SK-N-SH (cell line): Measurements from ENCODE around the gene PIK3CG. TPM values are rescaled to one million over a fixed set of nuclear protein-coding genes. Genes with fewer than 3 reads are reported as not detected.

Source experiments
- CTCF ChIA-PET: fragments of 300-600, 350-600 bp; formaldehyde crosslinking; extraction: SDS; loops from one replicate; lab custom pipeline; 2021; lab: Yijun Ruan, JAX
- POLR2A ChIA-PET: fragments of 350-600 bp; sonication (Branson Sonifier 250); formaldehyde crosslinking; extraction: SDS; loops from one replicate; lab custom pipeline; 2020; ENCODE audit warnings: antibody characterized with exemption, inconsistent platforms; lab: Yijun Ruan, JAX
- DNase-seq: peaks from one replicate; pipeline ENCODE4 v3.0.0; 2012
- H2AFZ ChIP-seq: fragments of 200-600 bp; sonication (generic); 2 replicates; pipeline ENCODE4 v1.8.1; 2016; ENCODE audit warnings: antibody characterized with exemption, mild to moderate bottlenecking, low read depth
- H3F3A ChIP-seq: fragments of 200-600 bp; sonication (generic); replicated peaks from 2 replicates; pipeline ENCODE3; 2016; ENCODE audit warnings: antibody characterized with exemption, mild to moderate bottlenecking; ENCODE audit not compliant: insufficient read depth
- H3K27ac ChIP-seq, 2 experiments: fragments of 200-500 bp in 1 of 2; fragments of 200-600 bp in 1 of 2; sonication (Bioruptor generic) in 1 of 2; sonication (generic), shearing (Covaris generic) in 1 of 2; 2 replicates each; pipeline versions ENCODE4 v1.5.1 to v1.6.1; 2014 to 2016; ENCODE audit warnings: low read depth in 2 of 2, inconsistent platforms in 1 of 2, low read length in 1 of 2, mild to moderate bottlenecking in 1 of 2, mixed read lengths in 1 of 2
- H3K27me3 ChIP-seq: fragments of 200-600 bp; sonication (generic), shearing (Covaris generic); 2 replicates; pipeline ENCODE4 v1.6.1; 2016; ENCODE audit warnings: mixed run types; ENCODE audit not compliant: insufficient read depth
- H3K36me3 ChIP-seq, 2 experiments: fragments of 200-500 bp in 1 of 2; fragments of 200-600 bp in 1 of 2; sonication (Bioruptor generic) in 1 of 2; sonication (generic) in 1 of 2; replicated peaks in 1 of 2; 2 replicates each; pipeline versions ENCODE3 to v1.5.1; 2014 to 2016; ENCODE audit warnings: low read length in 1 of 2, mild to moderate bottlenecking in 1 of 2; ENCODE audit not compliant: insufficient read depth in 2 of 2, control insufficient read depth in 1 of 2
- H3K4me1 ChIP-seq, 2 experiments: fragments of 200-500 bp in 1 of 2; fragments of 200-600 bp in 1 of 2; sonication (Bioruptor generic) in 1 of 2; sonication (generic), shearing (Covaris generic) in 1 of 2; 2 replicates each; pipeline versions ENCODE4 v1.5.1 to v1.6.1; 2014 to 2016; ENCODE audit warnings: low read depth in 1 of 2, low read length in 1 of 2, mixed run types in 1 of 2; ENCODE audit not compliant: insufficient read depth in 2 of 2, control insufficient read depth in 1 of 2
- H3K4me2 ChIP-seq: fragments of 200-600 bp; sonication (generic), shearing (Covaris generic); 2 replicates; pipeline ENCODE4 v1.6.1; 2017; ENCODE audit warnings: mixed run types
- H3K4me3 ChIP-seq, 2 experiments: fragments of 200-500 bp in 1 of 2; fragments of 200-600 bp in 1 of 2; sonication (Bioruptor generic) in 1 of 2; sonication (generic), shearing (Covaris generic) in 1 of 2; 2 replicates each; pipeline versions ENCODE4 v1.5.1 to v1.8.1; 2014 to 2016; ENCODE audit warnings: low read depth in 2 of 2, inconsistent platforms in 1 of 2, low read length in 1 of 2, mild to moderate bottlenecking in 1 of 2, mixed read lengths in 1 of 2, moderate library complexity in 1 of 2
- H3K79me2 ChIP-seq: fragments of 200-600 bp; sonication (generic); 2 replicates; pipeline ENCODE4 v1.8.1; 2017; ENCODE audit warnings: mild to moderate bottlenecking; ENCODE audit not compliant: insufficient read depth
- H3K9ac ChIP-seq: fragments of 200-600 bp; sonication (generic); 2 replicates; pipeline ENCODE4 v1.6.1; 2017; ENCODE audit warnings: mixed run types
- H3K9me2 ChIP-seq: fragments of 200-600 bp; sonication (generic); 2 replicates; pipeline ENCODE4 v1.6.1; 2017; ENCODE audit warnings: mixed run types
- H3K9me3 ChIP-seq: fragments of 200-600 bp; sonication (generic); 2 replicates; pipeline ENCODE4 v1.6.1; 2017; ENCODE audit warnings: mixed run types, mild to moderate bottlenecking, moderate library complexity
- H4K20me1 ChIP-seq: fragments of 200-600 bp; sonication (generic); 2 replicates; pipeline ENCODE4 v1.6.1; 2017; ENCODE audit warnings: mild to moderate bottlenecking, mixed run types; ENCODE audit not compliant: insufficient read depth
- CHD2 ChIP-seq: fragments of 150-350 bp; IDR thresholded peaks from 2 replicates; pipeline ENCODE4 v1.6.1; 2018; ENCODE audit warnings: low read length; ENCODE audit not compliant: partially characterized antibody
- ELF1 ChIP-seq: IDR thresholded peaks from 2 replicates; pipeline ENCODE4 v1.4.0; 2012
- FOXM1 ChIP-seq: IDR thresholded peaks from 2 replicates; pipeline ENCODE4 v1.4.0; 2012; ENCODE audit warnings: low read depth, mild to moderate bottlenecking
- GABPA ChIP-seq: IDR thresholded peaks from 2 replicates; pipeline ENCODE4 v1.4.0; 2012; ENCODE audit warnings: low read depth, mild to moderate bottlenecking
- GATA2 ChIP-seq: sonication (generic); formaldehyde crosslinking; IDR thresholded peaks from 2 replicates; pipeline ENCODE4 v1.5.0; 2020; ENCODE audit warnings: mild to moderate bottlenecking, missing genetic modification reagents
- MEF2A ChIP-seq: IDR thresholded peaks from 2 replicates; pipeline ENCODE4 v1.4.0; 2012; ENCODE audit warnings: low read depth, borderline replicate concordance
- NRF1 ChIP-seq: IDR thresholded peaks from 2 replicates; pipeline ENCODE4 v1.6.1; 2012; ENCODE audit warnings: low read depth, mild to moderate bottlenecking, low read length
- POLR2AphosphoS5 ChIP-seq: IDR thresholded peaks from 2 replicates; pipeline ENCODE4 v1.6.1; 2012; ENCODE audit warnings: low read depth, low read length
- RCOR1 ChIP-seq: fragments of 150-350 bp; IDR thresholded peaks from 2 replicates; pipeline ENCODE4 v1.6.1; 2017; ENCODE audit warnings: antibody characterized with exemption, low read length
- RXRA ChIP-seq: IDR thresholded peaks from 2 replicates; pipeline ENCODE4 v1.4.0; 2012; ENCODE audit warnings: low read depth, mild to moderate bottlenecking, borderline replicate concordance
- SMC3 ChIP-seq: IDR thresholded peaks from 2 replicates; pipeline ENCODE4 v1.6.1; 2012; ENCODE audit warnings: low read depth, low read length, improper control_type of control experiment
- TAF1 ChIP-seq: IDR thresholded peaks from 2 replicates; pipeline ENCODE4 v1.6.1; 2012; ENCODE audit warnings: low read depth, mild to moderate bottlenecking, low read length, moderate library complexity, borderline replicate concordance
- YY1 ChIP-seq: IDR thresholded peaks from 2 replicates; pipeline ENCODE4 v1.4.0; 2012; ENCODE audit warnings: low read depth, mild to moderate bottlenecking
- WGBS: methylation state at CpG from one replicate; pipeline ENCODE4 v1.1.6; 2017; ENCODE audit warnings: low lambda C conversion rate; 5-methylcytosine and 5-hydroxymethylcytosine counted together
- polyA plus RNA-seq, 3 experiments: library from polyadenylated mRNA; depleted of rRNA; stranded (reverse); fragments of >200 nt; gene quantifications; 2 replicates each; pipeline ENCODE4 v1.2.3, GENCODE V29; 2012
- TF ChIP-seq, protein P1 (sequence below): IDR thresholded peaks from 2 replicates; pipeline ENCODE4 v1.6.1; 2012; ENCODE audit warnings: mild to moderate bottlenecking, low read depth, low read length, moderate library complexity
- TF ChIP-seq, protein P2 (sequence below): fragments of 150-350 bp; IDR thresholded peaks from 2 replicates; pipeline ENCODE4 v1.6.1; 2016; ENCODE audit warnings: mild to moderate bottlenecking, low read depth, low read length
- TF ChIP-seq, protein P3 (sequence below): IDR thresholded peaks from 2 replicates; pipeline ENCODE4 v1.4.0; 2012; ENCODE audit warnings: low read depth, borderline replicate concordance

The PIK3CG gene
- polyA plus RNA-seq, 1 of the 3 experiments (the other 2 are of a cell fraction): not detected

DNA sequence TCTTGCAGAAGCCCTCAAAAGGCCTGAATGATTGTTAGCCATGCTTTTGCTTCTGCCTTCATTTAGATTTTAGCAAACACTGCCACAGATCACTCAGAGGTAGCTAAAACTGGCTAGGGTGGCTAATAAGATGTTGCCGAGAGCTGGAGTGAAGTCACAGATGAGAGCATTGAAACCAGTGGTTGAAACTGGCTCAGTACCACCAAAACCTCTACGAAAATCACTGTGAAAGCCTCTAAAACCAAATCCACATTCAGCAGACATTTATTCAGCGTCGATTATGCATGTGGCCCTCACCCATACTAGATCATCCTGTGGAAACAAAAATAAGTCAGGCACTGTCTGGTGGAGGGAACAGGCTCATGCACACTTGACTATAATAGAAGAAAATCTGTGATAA lies 50.8 kb downstream of the PIK3CG start:
- Histone ChIP-seq H3K4me2 (no peak overlapping the region), H3K9me3 (no peaks in the 10 kb centered on the region), H2AFZ (no peak overlapping the region), H3F3A (no peaks in the 10 kb centered on the region), H3K79me2 (no peaks in the 10 kb centered on the region), H3K9ac (no peak overlapping the region), H3K9me2 (no peaks in the 10 kb centered on the region), H4K20me1 (no peaks in the 10 kb centered on the region), H3K27me3 (no peaks in the 10 kb centered on the region; the same call in 1 of the 2 replicates), H3K36me3 (no peaks in the 10 kb centered on the region), H3K4me1 (no peaks in the 10 kb centered on the region), H3K4me3 (no peak overlapping the region), H3K27ac (no peak overlapping the region)
- 52% methylated on average over 4 of the region's 4 CpGs for WGBS
- CTCF ChIA-PET: interaction anchor here (0.8 to 1.2 kb wide), 2 partner anchors 44 to 234 kb away, joined by 3 to 4 read pairs; no protein-coding TSS in a partner anchor
- no peak for TF ChIP-seq GATA2 (CRISPR knock-in tag)
- no peak for TF ChIP-seq YY1
- TF ChIP-seq, protein P1, sequence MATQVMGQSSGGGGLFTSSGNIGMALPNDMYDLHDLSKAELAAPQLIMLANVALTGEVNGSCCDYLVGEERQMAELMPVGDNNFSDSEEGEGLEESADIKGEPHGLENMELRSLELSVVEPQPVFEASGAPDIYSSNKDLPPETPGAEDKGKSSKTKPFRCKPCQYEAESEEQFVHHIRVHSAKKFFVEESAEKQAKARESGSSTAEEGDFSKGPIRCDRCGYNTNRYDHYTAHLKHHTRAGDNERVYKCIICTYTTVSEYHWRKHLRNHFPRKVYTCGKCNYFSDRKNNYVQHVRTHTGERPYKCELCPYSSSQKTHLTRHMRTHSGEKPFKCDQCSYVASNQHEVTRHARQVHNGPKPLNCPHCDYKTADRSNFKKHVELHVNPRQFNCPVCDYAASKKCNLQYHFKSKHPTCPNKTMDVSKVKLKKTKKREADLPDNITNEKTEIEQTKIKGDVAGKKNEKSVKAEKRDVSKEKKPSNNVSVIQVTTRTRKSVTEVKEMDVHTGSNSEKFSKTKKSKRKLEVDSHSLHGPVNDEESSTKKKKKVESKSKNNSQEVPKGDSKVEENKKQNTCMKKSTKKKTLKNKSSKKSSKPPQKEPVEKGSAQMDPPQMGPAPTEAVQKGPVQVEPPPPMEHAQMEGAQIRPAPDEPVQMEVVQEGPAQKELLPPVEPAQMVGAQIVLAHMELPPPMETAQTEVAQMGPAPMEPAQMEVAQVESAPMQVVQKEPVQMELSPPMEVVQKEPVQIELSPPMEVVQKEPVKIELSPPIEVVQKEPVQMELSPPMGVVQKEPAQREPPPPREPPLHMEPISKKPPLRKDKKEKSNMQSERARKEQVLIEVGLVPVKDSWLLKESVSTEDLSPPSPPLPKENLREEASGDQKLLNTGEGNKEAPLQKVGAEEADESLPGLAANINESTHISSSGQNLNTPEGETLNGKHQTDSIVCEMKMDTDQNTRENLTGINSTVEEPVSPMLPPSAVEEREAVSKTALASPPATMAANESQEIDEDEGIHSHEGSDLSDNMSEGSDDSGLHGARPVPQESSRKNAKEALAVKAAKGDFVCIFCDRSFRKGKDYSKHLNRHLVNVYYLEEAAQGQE: no peak
- TF ChIP-seq MEF2A: no peak
- no peak for TF ChIP-seq ELF1
- TF ChIP-seq TAF1: no peak
- TF ChIP-seq RCOR1: no peak
- DNase-seq: no peak
- POLR2A ChIA-PET: no interaction called here

DNA sequence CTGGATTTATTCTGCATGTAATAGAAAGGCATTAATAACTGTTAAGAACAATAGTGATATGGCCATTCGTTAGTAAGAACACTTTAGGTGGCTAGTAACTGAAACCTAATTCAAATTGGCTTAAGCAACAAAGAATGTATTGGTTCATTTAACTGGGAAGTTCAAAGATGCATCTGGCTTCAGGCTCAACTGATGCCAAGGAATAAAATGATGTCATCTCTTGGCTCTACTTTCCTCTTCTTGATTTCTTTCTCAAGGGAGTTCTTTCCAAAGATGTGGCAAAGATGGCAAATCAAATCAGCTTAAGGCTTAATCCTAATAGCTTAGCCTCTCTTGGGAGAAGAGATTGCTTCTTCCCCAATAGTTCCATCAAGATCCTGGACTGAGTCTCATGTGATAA lies 51.6 kb downstream of the PIK3CG start:
- Histone ChIP-seq H2AFZ (no peak overlapping the region), H3K9ac (no peak overlapping the region), H3K4me1 (no peaks in the 10 kb centered on the region), H3K27ac (no peak overlapping the region), H3K27me3 (no peaks in the 10 kb centered on the region; the same call in 1 of the 2 replicates), H3K36me3 (no peaks in the 10 kb centered on the region), H4K20me1 (no peaks in the 10 kb centered on the region), H3F3A (no peaks in the 10 kb centered on the region), H3K9me2 (no peaks in the 10 kb centered on the region), H3K79me2 (no peaks in the 10 kb centered on the region), H3K4me2 (no peak overlapping the region), H3K9me3 (no peaks in the 10 kb centered on the region), H3K4me3 (no peak overlapping the region)
- DNase-seq: no peak
- TF ChIP-seq POLR2AphosphoS5 (no peak), FOXM1 (no peak), RXRA (no peak), CHD2 (no peak), GABPA (no peak), SMC3 (no peak), NRF1 (no peak)
- TF ChIP-seq, protein P2, sequence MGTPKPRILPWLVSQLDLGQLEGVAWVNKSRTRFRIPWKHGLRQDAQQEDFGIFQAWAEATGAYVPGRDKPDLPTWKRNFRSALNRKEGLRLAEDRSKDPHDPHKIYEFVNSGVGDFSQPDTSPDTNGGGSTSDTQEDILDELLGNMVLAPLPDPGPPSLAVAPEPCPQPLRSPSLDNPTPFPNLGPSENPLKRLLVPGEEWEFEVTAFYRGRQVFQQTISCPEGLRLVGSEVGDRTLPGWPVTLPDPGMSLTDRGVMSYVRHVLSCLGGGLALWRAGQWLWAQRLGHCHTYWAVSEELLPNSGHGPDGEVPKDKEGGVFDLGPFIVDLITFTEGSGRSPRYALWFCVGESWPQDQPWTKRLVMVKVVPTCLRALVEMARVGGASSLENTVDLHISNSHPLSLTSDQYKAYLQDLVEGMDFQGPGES: no peak
- TF ChIP-seq, protein P3, sequence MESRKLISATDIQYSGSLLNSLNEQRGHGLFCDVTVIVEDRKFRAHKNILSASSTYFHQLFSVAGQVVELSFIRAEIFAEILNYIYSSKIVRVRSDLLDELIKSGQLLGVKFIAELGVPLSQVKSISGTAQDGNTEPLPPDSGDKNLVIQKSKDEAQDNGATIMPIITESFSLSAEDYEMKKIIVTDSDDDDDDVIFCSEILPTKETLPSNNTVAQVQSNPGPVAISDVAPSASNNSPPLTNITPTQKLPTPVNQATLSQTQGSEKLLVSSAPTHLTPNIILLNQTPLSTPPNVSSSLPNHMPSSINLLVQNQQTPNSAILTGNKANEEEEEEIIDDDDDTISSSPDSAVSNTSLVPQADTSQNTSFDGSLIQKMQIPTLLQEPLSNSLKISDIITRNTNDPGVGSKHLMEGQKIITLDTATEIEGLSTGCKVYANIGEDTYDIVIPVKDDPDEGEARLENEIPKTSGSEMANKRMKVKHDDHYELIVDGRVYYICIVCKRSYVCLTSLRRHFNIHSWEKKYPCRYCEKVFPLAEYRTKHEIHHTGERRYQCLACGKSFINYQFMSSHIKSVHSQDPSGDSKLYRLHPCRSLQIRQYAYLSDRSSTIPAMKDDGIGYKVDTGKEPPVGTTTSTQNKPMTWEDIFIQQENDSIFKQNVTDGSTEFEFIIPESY: no peak
- WGBS: 41% methylated on average over 1 of the region's 1 CpG
- ChIA-PET CTCF (interaction anchor here (1.2 kb wide), 1 partner anchor 234 kb away, joined by 4 read pairs; no protein-coding TSS in a partner anchor), POLR2A (no interaction called here)
